Tibial artery (tissue), 4 donors: Measurements from ENCODE around the gene ALDH3B1.
A peak's percentile ranks its signal among the peaks of the same experiment; 100 is the strongest.

ENCODE experiments used
- DNase-seq, 2 donors: peaks; one replicate each; pipeline ENCODE4 v3.0.0-alpha.2; 2019
- H3K27ac ChIP-seq, 2 donors: fragments of 200-600 bp; sonication (generic) in 1 of 2; 1 replicate in 1 of 2; 2 replicates in 1 of 2; pipeline ENCODE4 v1.5.1; 2018 to 2019; ENCODE audit warnings: mild to moderate bottlenecking in 1 of 2
- H3K27me3 ChIP-seq, 2 donors: fragments of 200-600 bp; sonication (generic) in 1 of 2; one replicate each; pipeline versions ENCODE4 v1.5.1 to v1.6.0; 2016 to 2019
- H3K36me3 ChIP-seq, 3 donors: fragments of 200-600 bp; sonication (generic) in 2 of 3; one replicate each; pipeline ENCODE4 v1.5.1; 2016 to 2019; ENCODE audit warnings: mild to moderate bottlenecking in 2 of 3
- H3K4me1 ChIP-seq, 4 donors: fragments of 200-600 bp; sonication (generic) in 2 of 4; 1 replicate in 3 of 4; 2 replicates in 1 of 4; pipeline ENCODE4 v1.5.1; 2016 to 2019
- H3K4me3 ChIP-seq, 2 donors: fragments of 200-600 bp; sonication (generic) in 1 of 2; 1 replicate in 1 of 2; 2 replicates in 1 of 2; pipeline ENCODE4 v1.5.1; 2018 to 2019; ENCODE audit warnings: mild to moderate bottlenecking in 2 of 2
- H3K9me3 ChIP-seq, 3 donors: fragments of 200-600 bp; sonication (generic) in 1 of 3; one replicate each; pipeline ENCODE4 v1.5.1; 2016 to 2019
- CTCF ChIP-seq, 2 experiments: fragments of 200-600 bp in 1 of 2; fragments of 450-650 bp in 1 of 2; IDR thresholded peaks; one replicate each; pipeline ENCODE4 v1.5.1; 2017 to 2019; ENCODE audit warnings: antibody characterized with exemption in 2 of 2, mild to moderate bottlenecking in 1 of 2, moderate library complexity in 1 of 2
- intact Hi-C: fragments of 100-400 bp; cut with DNase I; formaldehyde crosslinking; loops from one replicate; pipeline ENCODE4 v1.15.0; 2023; ENCODE audit warnings: low total_unique reads

The ALDH3B1 gene

GRCh38 chr11:68040101-68040956, 30.2 kb downstream of the ALDH3B1 start:
- H3K36me3 ChIP-seq = peaks cover 8 to 61% (median 34%) of the 10 kb centered on the region in 3 donors
- DNase-seq = peak; percentile 84 to 87
- peaks cover 0 to 50% (median 41%) of the 10 kb centered on the region in 4 donors for H3K4me1 ChIP-seq
- H3K4me3 ChIP-seq = peak overlapping the region; percentile 63 to 80
- intact Hi-C loops = loop anchor here (5.0 kb wide), 1 partner anchor 33 kb away; no protein-coding TSS in a partner anchor
- H3K27ac ChIP-seq = peak overlapping the region; percentile 78 to 94
- no peak for TF ChIP-seq CTCF (IDR thresholded peaks at IDR 0.05)
- H3K9me3 ChIP-seq = no peaks in the 10 kb centered on the region
- no peaks in the 10 kb centered on the region for H3K27me3 ChIP-seq

- TF ChIP-seq CTCF (IDR thresholded peaks at IDR 0.05) = no peak
- peak overlapping the region; percentile 63 to 80 for H3K4me3 ChIP-seq
- peaks cover 8 to 61% (median 42%) of the 10 kb centered on the region in 3 donors for H3K36me3 ChIP-seq
- DNase-seq = peak in 1 of 2 donors; percentile 65
- intact Hi-C loops = loop anchor here (5.0 kb wide), 1 partner anchor 34 kb away; no protein-coding TSS in a partner anchor
- H3K27ac ChIP-seq = peak overlapping the region; percentile 78 to 94
- H3K27me3 ChIP-seq = no peaks in the 10 kb centered on the region
- peaks cover 0 to 50% (median 41%) of the 10 kb centered on the region in 4 donors for H3K4me1 ChIP-seq
- H3K9me3 ChIP-seq = no peaks in the 10 kb centered on the region
These were observed 30.9 kb downstream of the ALDH3B1 start for GRCh38 chr11:68040957-68041591.

GRCh38 chr11:68041617-68042218, 31.6 kb downstream of the ALDH3B1 start:
- Histone ChIP-seq H3K36me3 (peaks cover 8 to 61% (median 43%) of the 10 kb centered on the region in 3 donors), H3K4me1 (peaks cover 0 to 45% (median 39%) of the 10 kb centered on the region in 4 donors), H3K4me3 (no peak overlapping the region), H3K27ac (peak overlapping the region; percentile 78 to 94), H3K27me3 (no peaks in the 10 kb centered on the region), H3K9me3 (no peaks in the 10 kb centered on the region)
- intact Hi-C loops = loop anchor here (5.0 kb wide), 1 partner anchor 34 kb away; no protein-coding TSS in a partner anchor
- no peak for TF ChIP-seq CTCF (IDR thresholded peaks at IDR 0.05)
- peak in 1 of 2 donors; percentile 63 for DNase-seq

- Histone ChIP-seq H3K4me1 (peaks cover 0 to 38% (median 35%) of the 10 kb centered on the region in 4 donors), H3K4me3 (no peak overlapping the region), H3K9me3 (no peaks in the 10 kb centered on the region), H3K36me3 (peaks cover 9 to 64% (median 45%) of the 10 kb centered on the region in 3 donors), H3K27me3 (no peaks in the 10 kb centered on the region), H3K27ac (peak overlapping the region; percentile 78 to 94)
- intact Hi-C loops = loop anchor here (5.0 kb wide), 1 partner anchor 35 kb away; no protein-coding TSS in a partner anchor
- peak in 1 of 2 donors; percentile 60 for DNase-seq
- no peak for TF ChIP-seq CTCF (IDR thresholded peaks at IDR 0.05)
These were observed 32.3 kb downstream of the ALDH3B1 start for GRCh38 chr11:68042219-68043028.

- Histone ChIP-seq H3K27me3 (no peaks in the 10 kb centered on the region), H3K4me3 (no peak overlapping the region), H3K27ac (no peak overlapping the region), H3K4me1 (peaks cover 0 to 33% (median 29%) of the 10 kb centered on the region in 4 donors), H3K36me3 (peaks cover 14 to 69% (median 50%) of the 10 kb centered on the region in 3 donors), H3K9me3 (no peaks in the 10 kb centered on the region)
- intact Hi-C loops = loop anchor here (5.0 kb wide), 1 partner anchor 36 kb away; no protein-coding TSS in a partner anchor
- no peak for DNase-seq
- TF ChIP-seq CTCF (IDR thresholded peaks at IDR 0.05) = no peak
These were observed 32.9 kb downstream of the ALDH3B1 start for GRCh38 chr11:68043029-68043348.
